Measurements from ENCODE around the gene FLNB. TPM values are rescaled to one million over a fixed set of nuclear protein-coding genes. Genes with fewer than 3 reads are reported as not detected.

FLNB gene
- total RNA-seq, 2 experiments from 2014 or later, result 26.3 to 28.4 TPM

GRCh38 chr3:58176827-58177489, 168.7 kb downstream of the FLNB start:
- no peak for TF ChIP-seq CTCF (IDR thresholded peaks at IDR 0.05)
- H3K4me1 Mint-ChIP-seq (ENCODE audit: low read depth), result peaks cover 18% of the 10 kb centered on the region
- no peak overlapping the region for H3K27ac Mint-ChIP-seq
- no peak overlapping the region for H3K4me3 Mint-ChIP-seq
- H3K9me3 Mint-ChIP-seq, result no peaks in the 10 kb centered on the region
- ATAC-seq (no peak), DNase-seq (peak; percentile 26)
- CTCF ChIA-PET, result interaction anchor here (0.6 to 16.9 kb wide), 49 partner anchors 9 to 359 kb away, joined by 3 to 264 read pairs (median 4); partner anchors contain the start of genes FLNB, HTD2 and RPP14
- peaks cover 8% of the 10 kb centered on the region for H3K27me3 Mint-ChIP-seq
- no peaks in the 10 kb centered on the region for H3K36me3 Mint-ChIP-seq (ENCODE audit: low read depth)
- POLR2A ChIA-PET, result interaction anchor here (0.8 kb wide), 1 partner anchor 10 kb away, joined by 3 read pairs; no protein-coding TSS in a partner anchor
- intact Hi-C loops (cut with micrococcal nuclease), result loop anchor here (5.0 kb wide), 1 partner anchor 40 kb away; no protein-coding TSS in a partner anchor

DNA sequence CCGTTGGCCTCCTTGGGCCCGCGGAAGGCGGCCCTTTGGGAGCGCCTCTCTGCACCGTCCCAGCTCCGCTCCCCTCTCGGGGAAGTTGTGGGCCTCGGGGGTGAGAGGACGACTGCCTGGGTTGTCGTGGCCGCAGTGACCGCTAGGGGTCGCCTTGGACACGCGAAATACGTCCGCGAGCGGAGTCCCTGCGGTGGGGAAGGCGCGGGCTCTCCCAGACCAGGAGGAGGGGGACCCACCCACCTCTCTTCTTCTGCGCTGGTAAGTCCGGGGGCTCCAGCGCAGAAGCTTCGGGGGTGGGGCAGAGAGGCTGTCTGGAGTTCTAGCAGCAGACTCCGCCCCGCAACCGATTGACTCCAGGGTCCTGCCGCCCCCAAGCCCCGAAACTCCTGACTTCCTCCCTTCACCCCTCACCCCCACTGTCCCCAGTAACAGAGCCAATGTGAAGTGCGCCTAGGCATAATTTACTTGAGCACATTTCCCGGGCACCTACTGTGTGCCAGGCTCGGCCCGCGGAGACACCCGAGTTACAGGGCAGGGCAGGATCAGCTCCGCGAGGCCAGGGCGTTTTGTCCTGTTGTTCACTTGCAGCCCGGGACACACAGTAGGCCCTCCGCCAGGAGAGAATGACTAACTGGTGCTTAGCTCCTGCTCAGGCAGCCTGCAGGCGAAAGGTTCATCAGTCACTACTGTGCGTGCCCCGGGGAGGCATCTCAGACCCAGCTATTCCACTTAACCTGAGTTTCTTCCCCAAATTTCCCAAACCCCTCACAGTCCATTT, 169.7 kb downstream of the FLNB start:
- no peaks in the 10 kb centered on the region for H3K9me3 Mint-ChIP-seq
- peak; percentile 98 for TF ChIP-seq CTCF (IDR thresholded peaks at IDR 0.05)
- POLR2A ChIA-PET, result interaction anchor here (0.8 kb wide), 1 partner anchor 11 kb away, joined by 3 read pairs; no protein-coding TSS in a partner anchor
- DNase-seq (peak; percentile 91), ATAC-seq (peak; percentile 89)
- CTCF ChIA-PET, result interaction anchor here (0.6 to 16.9 kb wide), 56 partner anchors 8 to 358 kb away, joined by 3 to 264 read pairs (median 4); partner anchors contain the start of genes FLNB, HTD2 and RPP14
- H3K36me3 Mint-ChIP-seq (ENCODE audit: low read depth), result no peaks in the 10 kb centered on the region
- intact Hi-C loops (cut with micrococcal nuclease), result loop anchor here (5.0 kb wide), 1 partner anchor 39 kb away; no protein-coding TSS in a partner anchor
- peaks cover 8% of the 10 kb centered on the region for H3K27me3 Mint-ChIP-seq
- H3K4me3 Mint-ChIP-seq, result peak overlapping the region; percentile 48
- no peak overlapping the region for H3K27ac Mint-ChIP-seq
- peaks cover 18% of the 10 kb centered on the region for H3K4me1 Mint-ChIP-seq (ENCODE audit: low read depth)

DNA sequence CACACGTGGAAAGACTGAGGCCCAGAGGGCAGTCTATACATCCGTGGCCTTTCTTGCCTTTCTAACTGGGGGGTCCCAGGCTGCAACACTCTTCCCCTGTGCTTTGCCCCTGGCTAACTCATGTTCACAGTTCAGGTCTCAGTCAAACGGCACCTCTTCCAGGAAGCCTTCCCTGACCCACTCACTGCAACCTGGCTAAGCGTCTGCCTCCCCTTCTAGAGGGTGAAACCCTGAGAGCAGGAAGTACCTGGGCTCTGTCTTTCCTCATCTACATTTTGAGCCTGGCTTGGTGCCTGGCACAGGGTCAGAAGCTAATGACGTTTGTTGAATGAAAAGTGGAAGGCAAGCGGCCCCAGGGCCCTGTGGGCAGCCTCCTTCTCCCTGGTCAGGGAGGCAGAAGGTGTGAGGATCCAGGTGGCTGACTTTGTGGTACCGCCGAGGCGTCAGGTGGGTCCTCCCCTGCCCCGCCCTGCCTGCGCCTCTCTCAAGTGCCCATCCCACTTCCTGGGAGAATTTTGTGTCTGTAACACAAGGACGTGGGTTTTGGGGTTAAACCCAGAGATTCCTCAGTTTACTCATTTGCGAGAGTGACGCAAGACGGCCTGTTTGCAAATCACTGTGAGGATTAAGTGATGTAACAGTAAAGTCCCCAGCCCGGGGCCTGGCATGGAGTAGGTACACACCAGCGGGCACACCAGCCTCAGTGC, 170.5 kb downstream of the FLNB start:
- ATAC-seq (peak; percentile 2), DNase-seq (peak; percentile 15)
- Mint-ChIP-seq H3K4me3 (peak overlapping the region; percentile 48), H3K4me1 (ENCODE audit: low read depth) (peaks cover 18% of the 10 kb centered on the region), H3K27me3 (peaks cover 8% of the 10 kb centered on the region), H3K27ac (no peak overlapping the region), H3K9me3 (no peaks in the 10 kb centered on the region), H3K36me3 (ENCODE audit: low read depth) (no peaks in the 10 kb centered on the region)
- intact Hi-C loops (cut with micrococcal nuclease), result loop anchor here (5.0 kb wide), 1 partner anchor 39 kb away; no protein-coding TSS in a partner anchor
- POLR2A ChIA-PET, result no interaction called here
- CTCF ChIA-PET, result interaction anchor here (0.6 to 16.9 kb wide), 26 partner anchors 8 to 311 kb away, joined by 3 to 264 read pairs (median 6); partner anchors contain the start of genes FLNB, HTD2 and RPP14
- TF ChIP-seq CTCF (IDR thresholded peaks at IDR 0.05), result no peak

DNA sequence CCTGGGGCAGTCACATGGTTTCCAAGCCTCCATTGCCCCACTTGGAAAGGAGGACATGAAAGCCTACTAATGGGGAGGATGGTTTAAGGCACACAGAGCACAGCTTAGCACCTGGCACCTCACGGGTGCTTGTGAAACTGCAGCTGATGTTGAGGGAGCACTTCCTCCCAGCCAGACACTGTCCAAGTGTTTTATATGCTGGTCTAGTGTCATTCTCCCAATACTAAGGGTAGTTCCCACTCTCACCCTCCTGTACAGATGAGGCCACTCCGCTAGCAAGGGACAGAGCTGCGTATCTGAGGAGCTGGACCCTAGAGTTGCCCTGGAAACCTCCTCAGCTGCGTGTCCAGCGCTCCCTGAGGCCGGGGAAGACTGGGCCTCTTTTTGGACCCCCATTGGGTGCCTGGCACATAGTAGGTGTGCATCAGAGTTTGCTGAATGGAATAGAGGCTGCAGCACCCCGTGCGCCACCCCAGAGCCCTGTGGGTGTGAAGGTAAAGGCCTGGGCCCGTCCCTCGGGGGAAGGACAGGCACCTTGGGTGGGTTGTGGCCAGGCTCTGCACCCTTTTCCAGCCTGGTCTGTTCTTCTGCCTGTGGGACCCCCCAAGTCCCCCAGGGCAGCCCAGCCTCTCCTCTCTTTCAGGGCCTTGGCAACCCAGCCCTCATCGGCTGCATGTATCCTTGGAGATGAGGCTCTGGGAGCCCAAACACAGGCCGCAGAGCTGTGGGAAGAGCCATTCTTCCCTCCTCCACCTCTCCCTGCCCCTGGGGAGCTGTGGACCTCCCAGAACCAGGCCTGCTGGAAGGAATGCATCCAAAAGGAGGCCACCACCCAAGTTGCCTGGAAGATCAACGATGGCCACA, 171.2 kb downstream of the FLNB start:
- POLR2A ChIA-PET, result interaction anchor here (0.5 to 1.0 kb wide), 2 partner anchors 116 to 120 kb away, joined by 3 read pairs; no protein-coding TSS in a partner anchor
- no peak for TF ChIP-seq CTCF (IDR thresholded peaks at IDR 0.05)
- CTCF ChIA-PET, result interaction anchor here (1.0 to 16.9 kb wide), 11 partner anchors 8 to 180 kb away, joined by 3 to 264 read pairs (median 14); partner anchors contain the start of genes FLNB, HTD2 and RPP14
- intact Hi-C loops (cut with micrococcal nuclease), result loop anchor here (5.0 to 10.0 kb wide), 2 partner anchors 38 to 235 kb away; no protein-coding TSS in a partner anchor
- Mint-ChIP-seq H3K4me1 (ENCODE audit: low read depth) (peaks cover 18% of the 10 kb centered on the region), H3K36me3 (ENCODE audit: low read depth) (no peaks in the 10 kb centered on the region), H3K9me3 (no peaks in the 10 kb centered on the region), H3K27ac (no peak overlapping the region), H3K27me3 (peaks cover 8% of the 10 kb centered on the region), H3K4me3 (no peak overlapping the region)
- no peak for DNase-seq
- ATAC-seq, result no peak
